PC-9 (cell line): ENCODE data around the gene SMOC2. TPM values are rescaled to one million over a fixed set of nuclear protein-coding genes. Genes with fewer than 3 reads are reported as not detected.

Experiments used
- BruUV-seq: library from RNA; stranded (reverse); fragments of 400-500 nt; replicated peaks from 2 replicates; lab custom pipeline; 2021; lab: Mats Ljungman, UMichigan
- CTCF ChIA-PET: fragments of 300-600 bp; sonication (Branson Sonifier 250); formaldehyde crosslinking; loops from one replicate; lab custom pipeline; 2022; ENCODE audit warnings: antibody characterized with exemption; lab: Charles Lee
- POLR2A ChIA-PET: fragments of 300-600 bp; sonication (Branson Sonifier 250); formaldehyde crosslinking; loops from one replicate; lab custom pipeline; 2022; ENCODE audit warnings: antibody characterized with exemption; ENCODE audit not compliant: unreplicated experiment; lab: Charles Lee
- DNase-seq, 2 experiments: peaks; one replicate each; pipeline versions ENCODE4 v3.0.0 to v3.0.0-alpha.2; 2015 to 2022; ENCODE audit warnings: mixed read lengths in 1 of 2
- H2AFZ ChIP-seq: fragments of 200-600 bp; sonication (generic); 2 replicates; pipeline ENCODE4 v1.8.1; 2017; ENCODE audit warnings: antibody characterized with exemption
- H3F3A ChIP-seq: fragments of 200-600 bp; sonication (generic); 2 replicates; pipeline ENCODE4 v1.8.1; 2017; ENCODE audit warnings: antibody characterized with exemption, mild to moderate bottlenecking, low read depth; ENCODE audit not compliant: insufficient read depth
- H3K27ac ChIP-seq: fragments of 200-600 bp; sonication (generic); 2 replicates; pipeline ENCODE4 v1.6.1; 2016; ENCODE audit warnings: mixed run types
- H3K27me3 ChIP-seq: fragments of 200-600 bp; sonication (generic); 2 replicates; pipeline ENCODE4 v1.6.1; 2016; ENCODE audit warnings: low read depth, mixed run types; ENCODE audit not compliant: insufficient read depth
- H3K36me3 ChIP-seq: fragments of 200-600 bp; sonication (generic); 2 replicates; pipeline ENCODE4 v1.6.1; 2016; ENCODE audit warnings: low read depth, mixed run types
- H3K4me1 ChIP-seq: fragments of 200-600 bp; sonication (generic); replicated peaks from 2 replicates; pipeline ENCODE4 v1.6.1; 2016; ENCODE audit warnings: mixed run types; ENCODE audit not compliant: insufficient read depth
- H3K4me2 ChIP-seq: fragments of 200-600 bp; sonication (generic); 2 replicates; pipeline ENCODE4 v1.6.1; 2017; ENCODE audit warnings: mixed run types
- H3K4me3 ChIP-seq: fragments of 200-600 bp; sonication (generic); 2 replicates; pipeline ENCODE4 v1.6.1; 2016; ENCODE audit warnings: mixed run types
- H3K79me2 ChIP-seq: fragments of 200-600 bp; sonication (generic); 2 replicates; pipeline ENCODE4 v1.6.1; 2017; ENCODE audit warnings: low read depth, mixed run types
- H3K9me2 ChIP-seq: fragments of 200-600 bp; sonication (generic); 2 replicates; pipeline ENCODE4 v1.8.1; 2017; ENCODE audit warnings: mild to moderate bottlenecking; ENCODE audit not compliant: insufficient read depth
- H3K9me3 ChIP-seq: fragments of 200-600 bp; sonication (generic); 2 replicates; pipeline ENCODE4 v1.8.1; 2016; ENCODE audit warnings: low read depth; ENCODE audit not compliant: insufficient read depth
- H4K20me1 ChIP-seq: fragments of 200-600 bp; sonication (generic); 2 replicates; pipeline ENCODE4 v1.8.1; 2017; ENCODE audit not compliant: insufficient read depth
- EZH2 ChIP-seq: fragments of 200-600 bp; sonication (generic); IDR thresholded peaks from 2 replicates; pipeline ENCODE4 v1.8.0; 2017; ENCODE audit warnings: antibody characterized with exemption, low read depth
- intact Hi-C: fragments of 100-400 bp; cut with micrococcal nuclease; formaldehyde crosslinking; loops from one replicate; pipeline ENCODE4 v1.10.0; 2022; ENCODE audit not compliant: unreplicated experiment
- total RNA-seq: library from RNA; stranded (reverse); gene quantifications from 2 replicates; pipeline ENCODE4 v1.2.3, GENCODE V29; 2021
- TF ChIP-seq, protein P1 (sequence below): fragments of 200-600 bp; sonication (generic); conservative IDR thresholded peaks from 2 replicates; pipeline ENCODE4 v1.6.1; 2017; ENCODE audit warnings: mixed run types, antibody characterized with exemption, mild to moderate bottlenecking, moderate library complexity

The SMOC2 gene
- total RNA-seq, 1 experiment from 2014 or later, result not detected

DNA sequence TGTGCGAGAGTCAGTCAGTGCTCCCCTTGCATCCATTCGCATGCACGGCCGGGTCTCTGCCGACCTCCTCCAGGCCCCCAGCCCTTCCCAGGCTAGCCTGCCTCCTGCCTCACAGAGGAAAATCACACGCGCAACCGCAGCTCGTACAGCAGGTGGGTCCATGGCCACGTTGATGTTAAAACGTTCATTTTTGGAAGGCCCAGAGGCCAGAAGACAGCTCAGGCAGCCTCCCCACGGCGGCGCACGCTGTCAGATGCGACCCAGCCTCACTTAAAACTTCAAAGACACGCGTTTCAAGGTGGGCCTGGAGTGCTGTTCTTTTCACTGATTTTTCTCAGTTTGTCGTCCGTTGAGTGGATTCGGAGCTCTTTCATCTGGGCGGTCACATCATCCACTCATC, 276.5 kb downstream of the SMOC2 start:
- no peak for DNase-seq
- intact Hi-C loops, result no loop called here
- no TSS peak for BruUV-seq
- ChIA-PET POLR2A (no interaction called here), CTCF (no interaction called here)
- Histone ChIP-seq H3F3A (no peaks in the 10 kb centered on the region), H3K27ac (no peak overlapping the region), H3K4me1 (peaks cover 7% of the 10 kb centered on the region), H2AFZ (no peak overlapping the region), H3K9me3 (no peaks in the 10 kb centered on the region), H3K27me3 (no peaks in the 10 kb centered on the region), H4K20me1 (no peaks in the 10 kb centered on the region), H3K79me2 (no peaks in the 10 kb centered on the region), H3K9me2 (no peaks in the 10 kb centered on the region), H3K4me2 (no peak overlapping the region), H3K36me3 (no peaks in the 10 kb centered on the region), H3K4me3 (no peak overlapping the region)
- no peak for TF ChIP-seq EZH2
- TF ChIP-seq, protein P1, sequence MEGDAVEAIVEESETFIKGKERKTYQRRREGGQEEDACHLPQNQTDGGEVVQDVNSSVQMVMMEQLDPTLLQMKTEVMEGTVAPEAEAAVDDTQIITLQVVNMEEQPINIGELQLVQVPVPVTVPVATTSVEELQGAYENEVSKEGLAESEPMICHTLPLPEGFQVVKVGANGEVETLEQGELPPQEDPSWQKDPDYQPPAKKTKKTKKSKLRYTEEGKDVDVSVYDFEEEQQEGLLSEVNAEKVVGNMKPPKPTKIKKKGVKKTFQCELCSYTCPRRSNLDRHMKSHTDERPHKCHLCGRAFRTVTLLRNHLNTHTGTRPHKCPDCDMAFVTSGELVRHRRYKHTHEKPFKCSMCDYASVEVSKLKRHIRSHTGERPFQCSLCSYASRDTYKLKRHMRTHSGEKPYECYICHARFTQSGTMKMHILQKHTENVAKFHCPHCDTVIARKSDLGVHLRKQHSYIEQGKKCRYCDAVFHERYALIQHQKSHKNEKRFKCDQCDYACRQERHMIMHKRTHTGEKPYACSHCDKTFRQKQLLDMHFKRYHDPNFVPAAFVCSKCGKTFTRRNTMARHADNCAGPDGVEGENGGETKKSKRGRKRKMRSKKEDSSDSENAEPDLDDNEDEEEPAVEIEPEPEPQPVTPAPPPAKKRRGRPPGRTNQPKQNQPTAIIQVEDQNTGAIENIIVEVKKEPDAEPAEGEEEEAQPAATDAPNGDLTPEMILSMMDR, result no peak

Other genes starting within 250 kb of the SMOC2 start
- not detected in 2 replicates for gene DACT2, start 121.4 kb upstream of the SMOC2 start, total RNA-seq